K562 (cell line): ENCODE results near the gene CMTM8.

Experiments
- EZH2 ChIP-seq: IDR thresholded peaks from 2 replicates; pipeline ENCODE4 v1.6.1; 2012; ENCODE audit warnings: low read depth, mild to moderate bottlenecking, inconsistent platforms, low read length, borderline replicate concordance
- MTF1 ChIP-seq: fragments of 250-450 bp; sonication (Bioruptor Pico); IDR thresholded peaks from 2 replicates; pipeline ENCODE4 v1.9.0; 2021; ENCODE audit warnings: moderate library complexity, mild to moderate bottlenecking, inconsistent platforms, borderline replicate concordance
- NFIC ChIP-seq: fragments of 450-650 bp; IDR thresholded peaks from 2 replicates; pipeline ENCODE4 v1.6.1; 2017; ENCODE audit warnings: mild to moderate bottlenecking, inconsistent platforms
- PRPF4 ChIP-seq: fragments of 200-400 bp; formaldehyde crosslinking; IDR thresholded peaks from one replicate; pipeline ENCODE4 v1.6.1; 2017; ENCODE audit warnings: low read length, low read depth, mild to moderate bottlenecking; ENCODE audit not compliant: insufficient read depth, poor library complexity, severe bottlenecking
- RUNX1 ChIP-seq: sonication (generic); IDR thresholded peaks from 2 replicates; pipeline ENCODE4 v1.6.1; 2016; ENCODE audit warnings: antibody characterized with exemption, low read depth
- TBL1XR1 ChIP-seq, 2 experiments: IDR thresholded peaks; 2 replicates each; pipeline ENCODE4 v1.6.1; 2012; ENCODE audit warnings: improper control_type of control experiment in 2 of 2, low read length in 2 of 2, mild to moderate bottlenecking in 1 of 2
- ZNF830 ChIP-seq: fragments of 250-450 bp; sonication (Bioruptor Pico); IDR thresholded peaks from 2 replicates; pipeline ENCODE4 v1.5.0; 2021; ENCODE audit warnings: mild to moderate bottlenecking
- TF ChIP-seq, protein P1 (sequence below): fragments of 250-450 bp; sonication (Bioruptor Pico); IDR thresholded peaks from 2 replicates; pipeline ENCODE4 v1.5.0; 2021; ENCODE audit warnings: mild to moderate bottlenecking, borderline replicate concordance
- TF ChIP-seq, protein P2 (sequence below), 3 experiments: IDR thresholded peaks in 2 of 3; conservative IDR thresholded peaks in 1 of 3; 2 replicates each; pipeline ENCODE4 v1.5.1; 2011 to 2012; ENCODE audit warnings: low read length in 3 of 3, mild to moderate bottlenecking in 3 of 3, control low read depth in 2 of 3, improper control_type of control experiment in 1 of 3, inconsistent platforms in 1 of 3, low read depth in 1 of 3, mixed read lengths in 1 of 3, moderate library complexity in 1 of 3; ENCODE audit not compliant: insufficient read depth in 2 of 3
- TF ChIP-seq, protein P3 (sequence below): conservative IDR thresholded peaks from 2 replicates; pipeline ENCODE4 v1.6.1; 2011; ENCODE audit warnings: low read depth, mild to moderate bottlenecking, low read length; ENCODE audit not compliant: control insufficient read depth

DNA sequence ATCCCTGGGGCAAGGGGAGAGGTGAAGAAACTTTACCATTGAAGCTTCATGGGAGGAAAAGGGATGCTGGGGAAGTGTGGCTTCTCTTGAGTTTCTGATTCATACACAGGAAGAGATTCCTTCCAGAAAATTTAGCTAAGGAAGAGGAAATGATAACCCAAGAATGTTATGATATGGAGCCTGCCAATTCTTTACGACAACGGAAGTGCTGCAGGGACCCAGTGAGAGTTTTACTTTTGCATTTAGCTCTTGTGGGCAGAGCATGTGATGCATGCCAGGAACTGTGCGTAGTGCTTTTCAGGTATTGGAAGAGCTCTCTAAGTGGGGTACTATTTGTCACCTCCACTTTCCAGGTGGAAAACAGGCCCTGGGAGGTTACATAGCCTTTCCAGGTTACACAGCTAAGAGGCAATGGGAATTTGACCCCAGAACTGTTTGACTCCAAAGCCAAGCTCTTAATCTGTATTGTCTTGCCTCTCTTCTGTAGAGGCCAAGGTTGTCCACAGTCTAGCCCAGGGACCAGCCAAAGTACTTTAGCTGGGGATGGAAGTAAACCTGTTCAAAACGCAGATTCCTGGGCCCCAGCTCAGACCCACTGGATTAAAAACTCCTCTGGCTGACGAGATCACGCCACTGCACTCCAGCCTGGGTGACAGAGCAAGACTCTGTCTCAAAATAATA is 176.2 kb downstream of the CMTM8 start:
- TF ChIP-seq RUNX1 (no peak), NFIC (no peak), TBL1XR1 (IDR thresholded peaks at IDR 0.05; ENCODE audit: low read length in 2 of 2) (no peak), ZNF830 (CRISPR knock-in tag) (no peak), MTF1 (CRISPR knock-in tag) (no peak), PRPF4 (no peak), EZH2 (no peak)
- TF ChIP-seq, protein P1, sequence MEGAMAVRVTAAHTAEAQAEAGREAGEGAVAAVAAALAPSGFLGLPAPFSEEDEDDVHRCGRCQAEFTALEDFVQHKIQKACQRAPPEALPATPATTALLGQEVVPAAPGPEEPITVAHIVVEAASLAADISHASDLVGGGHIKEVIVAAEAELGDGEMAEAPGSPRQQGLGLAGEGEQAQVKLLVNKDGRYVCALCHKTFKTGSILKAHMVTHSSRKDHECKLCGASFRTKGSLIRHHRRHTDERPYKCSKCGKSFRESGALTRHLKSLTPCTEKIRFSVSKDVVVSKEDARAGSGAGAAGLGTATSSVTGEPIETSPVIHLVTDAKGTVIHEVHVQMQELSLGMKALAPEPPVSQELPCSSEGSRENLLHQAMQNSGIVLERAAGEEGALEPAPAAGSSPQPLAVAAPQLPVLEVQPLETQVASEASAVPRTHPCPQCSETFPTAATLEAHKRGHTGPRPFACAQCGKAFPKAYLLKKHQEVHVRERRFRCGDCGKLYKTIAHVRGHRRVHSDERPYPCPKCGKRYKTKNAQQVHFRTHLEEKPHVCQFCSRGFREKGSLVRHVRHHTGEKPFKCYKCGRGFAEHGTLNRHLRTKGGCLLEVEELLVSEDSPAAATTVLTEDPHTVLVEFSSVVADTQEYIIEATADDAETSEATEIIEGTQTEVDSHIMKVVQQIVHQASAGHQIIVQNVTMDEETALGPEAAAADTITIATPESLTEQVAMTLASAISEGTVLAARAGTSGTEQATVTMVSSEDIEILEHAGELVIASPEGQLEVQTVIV, result no peak
- TF ChIP-seq, protein P2, sequence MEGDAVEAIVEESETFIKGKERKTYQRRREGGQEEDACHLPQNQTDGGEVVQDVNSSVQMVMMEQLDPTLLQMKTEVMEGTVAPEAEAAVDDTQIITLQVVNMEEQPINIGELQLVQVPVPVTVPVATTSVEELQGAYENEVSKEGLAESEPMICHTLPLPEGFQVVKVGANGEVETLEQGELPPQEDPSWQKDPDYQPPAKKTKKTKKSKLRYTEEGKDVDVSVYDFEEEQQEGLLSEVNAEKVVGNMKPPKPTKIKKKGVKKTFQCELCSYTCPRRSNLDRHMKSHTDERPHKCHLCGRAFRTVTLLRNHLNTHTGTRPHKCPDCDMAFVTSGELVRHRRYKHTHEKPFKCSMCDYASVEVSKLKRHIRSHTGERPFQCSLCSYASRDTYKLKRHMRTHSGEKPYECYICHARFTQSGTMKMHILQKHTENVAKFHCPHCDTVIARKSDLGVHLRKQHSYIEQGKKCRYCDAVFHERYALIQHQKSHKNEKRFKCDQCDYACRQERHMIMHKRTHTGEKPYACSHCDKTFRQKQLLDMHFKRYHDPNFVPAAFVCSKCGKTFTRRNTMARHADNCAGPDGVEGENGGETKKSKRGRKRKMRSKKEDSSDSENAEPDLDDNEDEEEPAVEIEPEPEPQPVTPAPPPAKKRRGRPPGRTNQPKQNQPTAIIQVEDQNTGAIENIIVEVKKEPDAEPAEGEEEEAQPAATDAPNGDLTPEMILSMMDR (IDR thresholded peaks at IDR 0.05 in 2 of 3, conservative IDR thresholded peaks at IDR 0.05 in 1 of 3; ENCODE audit: insufficient read depth in 2 of 3, low read depth in 1 of 3, low read length in 3 of 3), result no peak
- TF ChIP-seq, protein P3, sequence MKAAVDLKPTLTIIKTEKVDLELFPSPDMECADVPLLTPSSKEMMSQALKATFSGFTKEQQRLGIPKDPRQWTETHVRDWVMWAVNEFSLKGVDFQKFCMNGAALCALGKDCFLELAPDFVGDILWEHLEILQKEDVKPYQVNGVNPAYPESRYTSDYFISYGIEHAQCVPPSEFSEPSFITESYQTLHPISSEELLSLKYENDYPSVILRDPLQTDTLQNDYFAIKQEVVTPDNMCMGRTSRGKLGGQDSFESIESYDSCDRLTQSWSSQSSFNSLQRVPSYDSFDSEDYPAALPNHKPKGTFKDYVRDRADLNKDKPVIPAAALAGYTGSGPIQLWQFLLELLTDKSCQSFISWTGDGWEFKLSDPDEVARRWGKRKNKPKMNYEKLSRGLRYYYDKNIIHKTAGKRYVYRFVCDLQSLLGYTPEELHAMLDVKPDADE, result no peak
